ENCODE measurements around the gene PPP2R2D.

PPP2R2D gene

GRCh38 chr10:131890276-131891195 lies 10.3 kb upstream of the PPP2R2D start:
- no peak for DNase-seq

GRCh38 chr10:131891196-131891928 lies 9.4 kb upstream of the PPP2R2D start:
- DNase-seq = no peak

GRCh38 chr10:131891929-131892805 lies 8.6 kb upstream of the PPP2R2D start:
- no peak for DNase-seq

- no peak for DNase-seq
Observed at GRCh38 chr10:131892806-131893675, 7.8 kb upstream of the PPP2R2D start.

- no peak for DNase-seq
Observed at GRCh38 chr10:131895116-131895515, 5.7 kb upstream of the PPP2R2D start.

- no peak for DNase-seq
Observed at GRCh38 chr10:131896403-131896802, 4.4 kb upstream of the PPP2R2D start.

- no peak for DNase-seq
Observed at GRCh38 chr10:131897297-131897899, 3.4 kb upstream of the PPP2R2D start.

GRCh38 chr10:131898061-131898460 lies 2.7 kb upstream of the PPP2R2D start:
- no peak for DNase-seq

- DNase-seq = no peak
Observed at GRCh38 chr10:131898713-131899112, 2.1 kb upstream of the PPP2R2D start.

GRCh38 chr10:131899116-131899690 lies 1.6 kb upstream of the PPP2R2D start:
- no peak for DNase-seq

- DNase-seq = no peak
Observed at GRCh38 chr10:131899695-131900349, 986 bp upstream of the PPP2R2D start.

- DNase-seq = no peak
Observed at GRCh38 chr10:131901181-131901829, 497 bp downstream of the PPP2R2D start.

GRCh38 chr10:131902211-131902610 lies 1.4 kb downstream of the PPP2R2D start:
- DNase-seq = no peak

GRCh38 chr10:131902691-131903090 lies 1.9 kb downstream of the PPP2R2D start:
- DNase-seq = no peak

- no peak for DNase-seq
Observed at GRCh38 chr10:131905267-131905571, 4.4 kb downstream of the PPP2R2D start.

GRCh38 chr10:131905603-131906268 lies 4.9 kb downstream of the PPP2R2D start:
- no peak for DNase-seq

- no peak for DNase-seq
Observed at GRCh38 chr10:131906269-131906639, 5.4 kb downstream of the PPP2R2D start.

- DNase-seq = no peak
Observed at GRCh38 chr10:131907679-131908078, 6.9 kb downstream of the PPP2R2D start.

- DNase-seq = no peak
Observed at GRCh38 chr10:131908151-131908550, 7.3 kb downstream of the PPP2R2D start.
